GM19238 (cell line): ENCODE results near the gene COL24A1.
"Not testable (repeated sequence)": the region's sequence is repeated elsewhere in the genome, so short reads cannot be mapped to it uniquely, and the experiment has no call there.

Experiments
- DNase-seq: peaks from one replicate; pipeline ENCODE4 v3.0.0; 2011; ENCODE audit warnings: low spot score; ENCODE audit not compliant: insufficient read length

COL24A1 gene

GRCh38 chr1:86153836-86154235 lies 2.7 kb downstream of the COL24A1 start:
- DNase-seq, result no peak

- DNase-seq, result no peak
Measured at GRCh38 chr1:86152887-86153286, 3.7 kb downstream of the COL24A1 start.

- no peak for DNase-seq
Measured at GRCh38 chr1:86151427-86151826, 5.1 kb downstream of the COL24A1 start.

GRCh38 chr1:86150553-86151055 lies 6.0 kb downstream of the COL24A1 start:
- no peak for DNase-seq

GRCh38 chr1:86149591-86149990 lies 7.0 kb downstream of the COL24A1 start:
- DNase-seq, result no peak

- no peak for DNase-seq
Measured at GRCh38 chr1:86147755-86148154, 8.8 kb downstream of the COL24A1 start.

- no peak for DNase-seq
Measured at GRCh38 chr1:86146566-86146965, 10.0 kb downstream of the COL24A1 start.

- DNase-seq, result no peak
Measured at GRCh38 chr1:86140281-86140880, 16.2 kb downstream of the COL24A1 start.

- no peak for DNase-seq
Measured at GRCh38 chr1:86138746-86139145, 17.8 kb downstream of the COL24A1 start.

- DNase-seq, result no peak
Measured at GRCh38 chr1:86137436-86137835, 19.1 kb downstream of the COL24A1 start.

GRCh38 chr1:86119214-86119764 lies 37.3 kb downstream of the COL24A1 start:
- DNase-seq, result no peak

- DNase-seq, result no peak
Measured at GRCh38 chr1:86114816-86115400, 41.7 kb downstream of the COL24A1 start.

GRCh38 chr1:86114236-86114635 lies 42.3 kb downstream of the COL24A1 start:
- DNase-seq, result no peak

- DNase-seq, result not testable (repeated sequence)
Measured at GRCh38 chr1:86111590-86111989, 45.0 kb downstream of the COL24A1 start.

- no peak for DNase-seq
Measured at GRCh38 chr1:86110451-86111129, 46.0 kb downstream of the COL24A1 start.

- no peak for DNase-seq
Measured at GRCh38 chr1:86105533-86105866, 51.1 kb downstream of the COL24A1 start.

- DNase-seq, result no peak
Measured at GRCh38 chr1:86104606-86105532, 51.7 kb downstream of the COL24A1 start.

GRCh38 chr1:86101616-86102015 lies 55.0 kb downstream of the COL24A1 start:
- no peak for DNase-seq

- no peak for DNase-seq
Measured at GRCh38 chr1:86100401-86100800, 56.2 kb downstream of the COL24A1 start.

- no peak for DNase-seq
Measured at GRCh38 chr1:86089765-86090164, 66.8 kb downstream of the COL24A1 start.

GRCh38 chr1:86085741-86086409 lies 70.7 kb downstream of the COL24A1 start:
- no peak for DNase-seq
